Myocyte (in vitro differentiated cells): ENCODE data around the gene NHEJ1. TPM values are rescaled to one million over a fixed set of nuclear protein-coding genes. Genes with fewer than 3 reads are reported as not detected.

Experiments
- DNase-seq: peaks from one replicate; pipeline ENCODE4 v3.0.0-alpha.2; 2012; ENCODE audit warnings: low read depth
- total RNA-seq: library from RNA; depleted of rRNA; stranded (reverse); fragments of >200 nt; gene quantifications from 2 replicates; pipeline ENCODE4 v1.2.3, GENCODE V29; 2014

Gene NHEJ1
- total RNA-seq, 1 donor from 2014 or later, result 13.6 TPM

DNA sequence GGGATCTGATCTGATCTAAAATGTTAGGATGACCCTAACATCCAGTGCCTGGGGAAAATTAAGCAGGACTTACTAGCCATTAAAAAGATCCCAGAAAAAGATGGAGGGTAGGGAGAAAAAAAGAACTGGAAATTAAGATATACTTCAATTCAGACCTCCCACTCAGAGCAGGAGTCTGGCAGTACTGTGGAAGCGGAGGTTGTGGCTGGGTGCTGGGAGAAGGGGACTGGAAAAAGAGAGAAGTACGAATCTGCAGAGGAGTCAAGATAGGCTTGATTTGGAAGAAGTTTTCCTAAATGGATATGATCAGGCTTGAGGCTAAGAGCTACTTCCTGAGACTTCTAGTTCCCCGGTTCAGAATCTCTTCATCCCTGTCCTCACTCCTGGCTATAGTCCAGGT is 66.4 kb downstream of the NHEJ1 start:
- no peak for DNase-seq

DNA sequence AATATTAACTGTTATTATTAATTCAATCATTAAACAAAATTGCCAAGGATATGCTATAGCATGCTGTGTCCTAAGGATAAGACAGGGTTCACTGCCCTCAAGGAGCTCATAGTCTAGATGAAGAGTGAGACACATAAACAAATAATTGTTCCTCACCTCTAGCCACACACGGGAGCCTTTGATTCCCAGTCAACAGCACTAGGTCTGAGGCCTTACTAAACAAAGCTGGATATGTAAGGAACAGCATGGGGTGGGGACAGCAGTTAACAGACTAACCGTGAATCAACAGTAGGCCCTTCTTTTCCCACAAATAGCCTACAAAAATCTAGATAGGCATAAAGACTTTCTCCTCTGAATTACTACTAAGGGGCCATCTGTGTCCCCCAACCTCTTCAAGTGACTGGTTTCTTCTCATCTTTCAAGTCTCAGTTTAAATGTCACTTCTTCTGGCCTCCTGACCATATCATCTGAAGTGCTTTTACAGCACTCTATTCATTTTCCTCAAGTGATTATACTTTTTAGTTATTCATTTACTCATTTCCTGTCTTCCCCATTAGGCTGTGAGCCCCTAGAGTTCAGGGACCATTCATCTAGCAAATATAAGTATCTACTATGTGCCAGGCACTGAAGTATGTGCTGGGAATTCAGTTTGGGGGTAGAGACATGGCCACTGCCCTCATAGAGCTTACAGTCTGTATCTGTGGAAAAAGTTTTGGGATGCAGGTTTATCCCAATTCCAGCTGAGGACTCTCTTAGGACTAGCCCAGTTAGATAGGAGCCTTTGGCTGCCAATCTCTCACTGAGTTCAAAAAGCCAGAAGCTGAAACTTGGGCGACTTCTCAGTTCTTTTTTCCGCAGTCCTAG is 69.9 kb downstream of the NHEJ1 start:
- no peak for DNase-seq

DNA sequence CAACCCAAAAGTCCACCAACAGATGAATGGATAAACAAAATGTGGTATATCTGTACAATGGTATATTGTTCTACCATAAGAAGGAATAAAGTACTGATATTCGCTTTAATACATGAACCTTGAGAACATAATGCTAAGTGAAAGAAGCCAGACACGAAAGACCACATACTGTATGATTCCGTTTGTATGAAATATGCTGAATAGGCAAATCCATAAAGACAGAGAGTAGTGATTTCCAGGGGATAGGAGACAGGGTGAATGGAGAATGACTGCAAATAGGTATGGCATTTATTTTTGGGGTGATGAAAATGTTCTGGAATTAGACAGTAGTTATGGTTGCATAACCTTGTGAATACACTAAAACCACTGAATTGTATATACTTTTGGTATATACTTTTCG is 71.3 kb downstream of the NHEJ1 start:
- DNase-seq, result no peak

DNA sequence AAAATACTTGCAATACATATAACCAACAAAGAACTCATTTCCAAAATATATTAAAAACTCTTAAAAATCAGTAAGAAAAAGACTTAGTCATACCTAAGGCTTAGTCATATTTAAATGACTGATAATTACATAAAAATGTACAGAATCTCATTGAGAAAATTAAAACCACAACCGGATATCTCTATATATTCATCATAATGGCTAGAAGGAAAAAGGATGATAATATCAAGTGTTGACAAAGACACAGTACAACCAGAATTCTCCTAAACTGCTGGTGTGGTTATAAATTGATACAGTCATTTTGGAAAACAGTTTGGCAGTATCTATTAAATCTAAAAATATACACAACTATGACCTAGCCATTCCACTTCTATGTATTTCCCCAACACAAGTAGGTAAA is 72.8 kb downstream of the NHEJ1 start:
- DNase-seq, result no peak

DNA sequence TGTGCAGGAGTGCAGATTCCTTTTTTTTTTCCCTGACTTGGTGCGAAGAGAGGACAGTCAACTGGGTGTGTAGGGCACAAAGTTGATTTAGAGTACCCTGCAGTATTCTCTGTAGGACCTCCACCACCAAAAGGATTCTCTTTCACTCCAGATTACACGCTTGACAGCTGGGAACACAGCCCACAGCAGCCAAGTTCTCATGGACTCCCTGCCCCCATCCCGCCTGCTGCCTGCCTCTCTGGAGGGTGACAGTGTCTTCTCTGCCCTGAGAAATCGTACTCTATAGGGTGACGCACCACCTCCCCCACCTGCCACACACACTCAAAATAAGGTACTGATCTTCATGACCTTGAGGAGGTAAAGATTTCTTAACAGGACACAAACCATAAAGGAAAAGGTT is 73.3 kb downstream of the NHEJ1 start:
- DNase-seq, result no peak

DNA sequence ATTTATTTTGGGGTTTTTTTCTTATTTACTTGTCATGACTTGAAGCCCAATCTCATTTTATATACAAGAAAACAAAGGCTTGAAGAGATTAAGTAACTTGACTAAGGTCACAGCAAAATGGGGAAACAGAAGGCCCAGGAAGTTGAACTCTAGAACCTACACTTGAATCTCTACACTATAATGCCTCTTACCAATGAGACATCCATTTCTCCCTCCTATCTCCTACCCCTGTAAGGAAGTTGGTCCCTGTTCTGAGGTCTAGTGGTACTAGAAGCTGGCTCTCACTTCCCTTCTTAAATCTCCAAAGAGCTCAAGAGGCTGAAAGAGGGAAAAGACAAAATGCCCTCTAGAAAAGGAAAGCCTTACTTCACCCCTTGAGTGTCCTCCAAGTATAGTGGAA is 74.4 kb downstream of the NHEJ1 start:
- DNase-seq, result no peak

DNA sequence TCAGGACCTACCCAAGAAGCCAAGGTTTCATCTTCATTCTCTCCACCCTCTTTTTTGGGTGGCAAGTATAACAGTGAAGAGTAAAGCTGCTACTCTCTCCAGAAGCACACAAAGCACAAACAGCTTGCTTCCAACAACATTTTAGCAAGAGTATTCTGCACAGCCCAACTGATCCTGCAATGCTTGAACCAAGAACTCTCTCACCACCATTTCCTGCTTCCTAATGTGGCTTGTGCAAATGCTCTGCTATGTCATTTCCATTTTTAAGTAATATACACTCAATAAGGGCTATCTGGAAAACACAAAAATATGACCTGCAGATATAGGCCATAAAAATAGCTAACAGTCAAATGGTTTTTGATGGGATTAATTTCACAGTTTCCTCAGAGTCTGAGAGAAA is 75.8 kb downstream of the NHEJ1 start:
- no peak for DNase-seq

DNA sequence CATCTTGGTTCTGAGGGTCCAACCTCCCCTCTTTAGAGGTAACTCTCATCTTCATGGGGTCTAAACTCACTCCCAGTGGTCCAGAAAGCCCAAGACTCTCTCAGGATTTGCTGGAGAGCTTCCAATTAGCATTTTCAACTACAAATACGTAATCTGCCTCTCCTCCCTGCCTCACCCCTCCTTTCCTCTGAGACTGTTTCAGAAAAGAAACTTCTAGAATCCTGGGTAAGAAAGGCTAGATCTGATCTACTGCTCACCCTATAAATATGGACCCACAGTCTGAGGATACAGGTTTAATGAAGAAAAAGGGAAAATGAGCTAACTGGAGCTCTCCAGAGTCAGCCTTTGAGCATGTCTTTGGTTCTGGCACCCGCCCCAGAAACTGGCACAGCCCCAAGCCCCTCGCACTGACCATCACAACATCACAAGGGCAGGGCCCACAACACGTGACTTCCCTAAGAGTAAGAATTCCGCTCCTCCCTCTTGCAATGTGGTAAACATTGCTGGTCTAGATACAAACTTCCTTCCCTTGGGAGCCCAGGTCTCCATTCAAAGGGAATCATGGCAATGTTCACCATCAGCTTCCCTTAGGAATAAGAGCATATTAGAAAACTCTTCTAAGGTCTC is 78.2 kb downstream of the NHEJ1 start:
- no peak for DNase-seq

DNA sequence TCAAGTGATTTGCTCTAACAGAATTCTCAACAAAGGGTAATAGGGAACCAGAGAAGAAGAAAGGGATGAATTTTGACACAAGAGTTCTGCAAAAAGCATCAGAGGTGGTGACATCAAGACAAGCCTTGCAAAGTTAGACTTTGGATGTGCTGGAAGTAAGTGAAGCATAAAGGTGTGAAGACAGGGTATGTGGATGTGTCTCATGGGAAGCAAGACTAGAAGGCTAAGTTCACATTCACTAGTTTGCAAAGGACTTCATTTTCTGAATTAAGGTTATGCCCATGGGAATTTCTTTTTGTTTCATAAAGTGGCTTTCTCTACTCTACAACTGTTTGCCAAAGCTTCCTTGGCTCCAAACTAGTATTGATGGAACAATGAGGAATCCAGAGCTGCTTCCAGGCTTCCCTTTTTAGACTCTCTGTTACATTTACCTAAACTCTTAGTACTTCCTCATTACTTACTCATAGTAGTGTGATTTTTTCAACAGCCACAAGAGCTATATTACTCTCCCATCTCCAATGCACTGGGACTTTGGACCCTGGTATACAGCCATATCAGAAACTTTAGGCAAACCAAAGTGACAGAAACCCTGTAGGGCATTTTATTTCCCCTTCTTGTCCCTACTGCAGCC is 78.8 kb downstream of the NHEJ1 start:
- no peak for DNase-seq

DNA sequence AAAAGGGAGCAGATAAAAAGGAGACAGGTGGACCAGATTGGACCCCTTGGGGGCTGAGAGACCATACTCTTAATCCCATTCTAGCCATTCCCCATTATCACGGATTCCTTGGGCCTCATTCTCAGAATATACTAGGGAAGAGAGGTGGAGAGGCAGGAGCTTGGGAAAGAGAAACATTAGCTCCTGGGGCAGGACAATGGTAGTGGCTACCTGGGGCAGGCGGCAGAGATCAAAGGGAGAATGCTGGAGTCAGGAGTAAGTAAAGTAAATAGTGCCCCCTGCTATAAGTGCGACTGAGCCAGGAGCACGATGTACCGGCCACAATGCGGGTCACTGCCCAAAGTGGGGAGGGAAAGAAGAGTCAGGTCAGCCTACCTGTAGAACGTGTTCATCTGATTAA is 79.5 kb downstream of the NHEJ1 start:
- DNase-seq, result no peak

DNA sequence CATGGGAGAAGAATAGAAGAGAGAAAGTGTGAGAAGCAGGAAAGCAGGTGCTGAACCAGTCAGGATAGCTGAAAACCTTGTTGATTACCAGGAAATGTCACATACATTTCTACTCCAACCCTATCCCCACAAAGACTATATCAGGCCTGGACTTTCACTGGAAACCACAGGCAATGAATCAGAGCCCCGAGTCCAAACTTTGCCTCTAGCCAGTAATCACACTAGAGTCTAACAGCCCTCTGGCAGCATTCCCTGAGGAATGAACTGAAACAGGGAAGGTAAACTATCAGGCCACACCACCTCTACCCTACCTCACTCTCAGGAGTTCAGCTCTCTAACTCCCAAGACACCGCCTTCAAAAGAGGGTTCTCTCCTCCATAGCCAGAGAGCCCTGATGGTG is 81.2 kb downstream of the NHEJ1 start:
- peak; percentile 49 for DNase-seq

DNA sequence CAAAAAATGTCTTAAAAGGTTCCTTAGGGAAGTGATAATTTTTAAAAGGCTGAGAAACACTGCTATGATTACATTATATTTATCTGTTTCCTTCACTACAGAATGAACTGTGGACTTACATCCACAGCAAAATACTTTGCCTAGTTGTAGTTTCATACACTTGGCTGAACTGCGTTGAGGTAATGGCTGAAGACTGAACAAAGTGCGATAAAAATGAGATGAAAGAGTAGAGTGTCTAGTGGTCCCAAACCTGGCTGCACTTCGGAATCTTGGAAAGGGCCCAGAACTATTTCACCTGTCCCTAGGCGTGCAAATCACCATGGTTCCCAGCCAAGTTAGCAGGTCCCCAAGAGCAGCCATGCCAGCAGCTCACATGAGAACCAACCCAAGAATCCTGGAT is 81.7 kb downstream of the NHEJ1 start:
- no peak for DNase-seq

DNA sequence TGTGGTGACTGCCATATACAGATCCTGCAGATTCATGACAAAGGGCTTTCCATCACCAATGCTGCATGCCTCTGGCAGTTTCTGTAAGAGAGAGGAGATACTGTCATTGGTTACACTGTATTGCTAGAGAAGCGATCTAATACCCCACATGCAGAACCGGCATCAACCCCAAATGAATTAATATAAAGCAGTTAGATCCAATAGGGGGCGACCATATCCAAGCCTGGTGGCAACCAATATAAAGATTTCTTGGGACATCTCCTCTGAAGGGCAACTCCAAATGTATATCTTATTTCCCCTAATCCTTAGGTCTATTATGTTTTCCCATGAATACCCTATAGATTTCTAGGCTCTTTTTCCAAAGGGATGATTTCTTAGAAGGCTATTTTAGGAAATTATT is 82.5 kb downstream of the NHEJ1 start:
- no peak for DNase-seq

DNA sequence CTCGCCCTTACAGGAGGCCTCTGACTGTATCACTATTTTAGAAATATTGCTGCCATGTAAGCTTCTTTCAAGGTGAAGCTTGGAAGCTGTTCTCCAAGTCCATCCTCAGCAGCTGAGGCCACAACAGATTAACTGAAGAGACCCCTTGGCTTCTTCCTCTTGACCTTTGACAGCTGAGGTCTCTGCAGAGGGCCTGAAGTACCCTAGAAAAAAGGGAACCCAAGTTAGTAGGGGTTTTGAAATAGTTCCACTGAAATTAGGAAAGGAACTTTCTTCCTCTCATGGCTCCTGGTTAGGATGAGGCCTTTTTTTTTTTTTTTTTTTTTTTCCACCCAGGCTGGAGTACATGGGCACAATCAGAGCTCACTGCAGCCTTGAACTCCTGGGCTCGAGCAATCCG is 84.4 kb downstream of the NHEJ1 start:
- DNase-seq, result no peak

DNA sequence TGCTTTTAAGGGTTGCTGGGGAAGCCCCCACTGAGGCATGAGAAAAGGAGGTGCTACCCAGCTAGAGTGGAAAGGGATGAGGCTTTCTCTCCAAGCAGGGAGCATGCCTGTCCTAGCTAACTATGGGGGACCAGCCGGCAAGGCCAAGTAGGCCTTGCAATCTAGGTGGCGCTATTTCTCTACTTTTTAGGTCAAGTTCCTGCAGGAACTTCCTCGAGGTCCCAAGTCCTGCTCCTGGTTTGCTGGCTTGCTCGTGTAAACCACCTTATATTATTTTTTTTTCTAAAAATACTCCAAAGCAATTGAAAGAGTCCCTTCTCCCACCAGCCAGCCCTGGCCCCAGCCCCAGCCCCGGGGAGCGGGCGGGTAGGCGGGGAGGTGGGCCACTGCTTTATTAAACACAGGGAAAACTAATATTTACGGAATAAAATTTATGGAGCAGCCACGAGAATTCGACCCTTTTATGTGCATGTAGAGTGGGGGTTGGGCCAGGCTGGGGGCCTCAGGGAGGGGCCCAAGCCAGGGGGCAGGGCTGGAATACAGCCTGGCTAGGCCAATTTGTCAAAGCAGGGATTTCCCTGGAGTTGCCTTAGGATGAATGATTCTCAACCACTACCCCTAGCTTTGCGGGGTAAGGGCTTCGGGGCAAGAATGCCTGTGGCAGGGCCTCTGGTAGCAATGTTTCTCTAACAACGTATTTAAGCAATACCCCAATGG is 87.0 kb downstream of the NHEJ1 start:
- DNase-seq, result peak; percentile 65

DNA sequence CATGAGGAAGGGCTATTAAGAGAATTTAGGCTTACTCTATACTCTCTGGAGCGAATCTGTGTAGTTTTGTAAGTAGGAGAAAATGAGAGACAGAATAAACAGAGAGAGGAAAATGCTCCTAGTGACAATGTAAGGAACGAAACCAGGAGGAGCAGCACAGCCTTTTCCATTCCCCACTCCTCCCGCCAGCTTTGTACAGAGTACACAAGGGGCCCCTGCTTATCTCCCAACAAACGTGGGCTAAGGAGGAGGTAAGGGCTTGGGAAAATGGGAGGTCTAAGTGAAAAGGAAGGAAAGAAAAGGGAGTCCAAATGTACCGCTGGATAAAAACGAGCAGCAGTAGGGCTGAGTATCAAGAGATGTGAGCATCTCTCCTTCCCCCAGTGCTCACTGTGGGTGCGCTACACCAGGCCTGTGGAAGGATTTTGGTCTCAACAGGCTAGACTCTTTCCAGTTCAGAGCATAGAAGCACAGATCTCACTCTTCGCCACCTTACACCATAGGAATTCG is 87.8 kb downstream of the NHEJ1 start:
- DNase-seq, result no peak

DNA sequence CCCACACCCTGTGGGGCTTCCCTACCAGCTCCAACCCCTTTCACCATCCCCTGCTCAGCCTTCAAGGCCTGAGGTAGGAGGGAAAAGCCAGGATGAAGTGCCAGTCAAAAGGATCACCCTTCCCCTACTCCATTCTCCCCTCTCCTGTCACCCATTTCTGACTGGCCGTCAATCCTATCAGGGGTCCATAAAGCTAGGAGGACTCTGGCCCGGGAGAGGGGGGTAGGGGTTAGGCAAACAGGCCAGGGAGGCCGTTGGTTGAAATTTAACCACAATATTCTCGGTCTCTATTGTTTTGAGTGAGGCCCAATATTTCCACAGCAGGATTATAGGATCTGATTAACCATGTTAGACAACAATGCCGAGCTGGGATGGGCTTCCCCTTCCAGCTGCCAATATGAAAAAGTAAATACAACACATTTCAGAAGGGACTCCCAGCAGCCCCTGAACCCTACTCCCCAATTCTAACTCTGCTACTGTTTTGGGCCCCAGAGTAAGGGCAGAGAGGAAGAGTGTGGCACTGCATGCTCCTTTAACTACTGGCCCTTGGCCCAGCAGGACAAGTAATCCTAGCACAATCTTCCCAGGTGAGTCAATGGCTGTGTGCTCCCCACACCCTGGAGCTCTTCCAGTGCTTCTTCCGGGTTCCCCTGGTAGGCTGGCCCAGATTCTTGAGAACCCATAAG is 89.3 kb downstream of the NHEJ1 start:
- DNase-seq, result no peak

DNA sequence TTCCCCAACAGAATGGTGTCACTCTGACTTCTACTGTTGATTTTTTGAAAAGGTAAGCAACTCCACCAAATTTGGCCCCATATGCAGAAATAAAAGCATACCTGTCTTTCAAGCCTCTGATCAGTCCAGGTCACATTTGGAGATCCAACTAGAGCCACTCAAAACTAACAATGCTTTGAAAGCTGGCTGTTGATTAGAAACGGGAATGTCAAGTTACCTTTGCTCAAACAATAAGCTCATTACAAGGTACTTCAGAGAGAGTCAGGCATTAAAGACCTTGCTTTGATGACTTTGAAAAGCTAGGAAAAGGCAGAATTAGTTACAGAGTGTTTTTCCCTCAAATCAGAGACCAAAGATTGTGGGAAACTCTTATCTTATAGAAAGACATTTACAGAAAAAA is 95.1 kb downstream of the NHEJ1 start:
- no peak for DNase-seq

DNA sequence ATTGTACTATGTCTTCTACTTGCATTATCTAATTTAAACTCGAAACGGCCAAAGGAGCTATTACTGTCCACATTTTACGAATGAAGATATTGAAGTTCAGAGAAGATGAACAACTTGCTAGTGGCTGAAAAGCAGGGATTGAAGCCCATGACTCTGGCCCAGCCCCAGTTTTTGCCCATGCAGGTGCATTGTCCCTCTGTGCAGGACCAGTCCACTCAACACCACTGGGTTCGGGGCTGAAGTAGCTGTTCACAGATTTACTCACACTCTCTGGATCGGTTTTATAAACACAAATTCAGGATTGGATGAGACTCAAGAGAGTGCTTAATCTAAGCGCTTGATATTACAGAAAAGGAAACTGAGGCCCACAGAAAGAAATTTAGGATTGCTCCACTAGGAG is 98.5 kb downstream of the NHEJ1 start:
- DNase-seq, result no peak

DNA sequence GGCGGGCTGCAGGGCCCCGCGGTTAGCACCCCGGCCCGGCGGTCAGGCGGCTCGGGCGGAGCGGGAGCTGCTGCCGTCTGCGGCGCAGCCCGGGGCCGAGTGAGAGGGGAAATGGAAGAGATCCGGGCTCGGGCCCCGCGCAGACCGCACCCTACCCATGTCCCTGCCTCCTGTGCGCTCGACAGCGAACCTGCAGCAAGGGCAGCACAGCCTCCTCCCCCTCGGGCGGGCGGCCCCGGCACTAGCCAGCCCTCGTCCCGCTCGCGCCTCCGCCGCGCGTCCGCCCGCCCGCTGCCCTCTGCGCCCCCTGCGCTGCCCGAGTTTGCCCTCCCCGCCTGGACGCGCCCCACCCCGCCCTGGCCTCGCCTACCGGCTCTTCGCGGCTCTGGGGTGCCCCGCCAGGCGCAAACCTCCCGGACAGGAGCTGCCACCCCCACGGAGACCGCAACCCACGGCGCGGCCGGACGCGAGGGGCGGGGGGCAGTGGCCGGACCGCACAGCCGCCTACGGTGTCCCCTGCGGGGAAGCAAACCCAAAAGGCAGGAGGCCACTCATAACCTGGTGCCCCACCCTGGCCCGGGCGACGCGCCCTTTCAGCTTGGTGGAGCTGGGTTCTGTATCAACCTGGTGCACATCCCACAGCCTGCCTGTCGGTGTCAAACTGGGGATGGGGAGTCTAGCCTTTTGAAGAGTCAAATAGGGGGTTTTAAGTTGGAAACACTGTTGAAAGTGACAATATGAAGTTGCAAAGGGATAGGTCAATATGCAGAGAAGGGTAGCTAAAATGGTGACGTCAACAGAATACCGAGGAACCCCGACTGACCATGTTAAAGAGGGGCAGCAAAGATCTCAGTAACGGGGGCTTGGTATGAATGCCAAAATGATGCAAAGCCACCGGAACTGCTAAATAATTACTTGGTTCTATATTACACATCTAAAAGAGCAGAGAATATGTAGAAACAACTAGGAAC is 99.5 kb downstream of the NHEJ1 start, which contains the start of gene IHH:
Gene IHH, minus strand, starts transcription at position 101 of the 971 bp plus-strand sequence. CDS start 454 bp downstream, outside the sequence.
- no peak for DNase-seq
